ENCODE results near the gene MYO1D.

DNA sequence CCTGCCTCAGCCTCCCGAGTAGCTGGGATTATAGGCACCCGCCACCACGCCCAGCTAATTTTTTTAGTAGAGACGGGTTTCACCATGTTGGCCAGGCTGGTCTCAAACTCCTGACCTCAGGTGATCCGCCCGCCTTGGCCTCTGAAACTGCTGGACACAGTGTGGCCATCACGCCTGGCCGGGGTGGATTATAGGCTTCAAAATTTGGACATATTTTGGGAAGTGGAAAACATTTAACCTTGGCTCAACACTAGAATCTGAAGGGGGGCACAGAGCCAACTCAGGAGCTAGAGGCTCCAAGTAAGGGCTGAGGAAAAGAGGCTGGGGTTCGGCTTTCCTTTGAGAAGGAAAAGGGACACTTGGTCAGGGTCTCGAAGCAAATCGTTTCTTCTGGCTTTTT is 392.3 kb downstream of the MYO1D start:
- TF ChIP-seq, protein P1, sequence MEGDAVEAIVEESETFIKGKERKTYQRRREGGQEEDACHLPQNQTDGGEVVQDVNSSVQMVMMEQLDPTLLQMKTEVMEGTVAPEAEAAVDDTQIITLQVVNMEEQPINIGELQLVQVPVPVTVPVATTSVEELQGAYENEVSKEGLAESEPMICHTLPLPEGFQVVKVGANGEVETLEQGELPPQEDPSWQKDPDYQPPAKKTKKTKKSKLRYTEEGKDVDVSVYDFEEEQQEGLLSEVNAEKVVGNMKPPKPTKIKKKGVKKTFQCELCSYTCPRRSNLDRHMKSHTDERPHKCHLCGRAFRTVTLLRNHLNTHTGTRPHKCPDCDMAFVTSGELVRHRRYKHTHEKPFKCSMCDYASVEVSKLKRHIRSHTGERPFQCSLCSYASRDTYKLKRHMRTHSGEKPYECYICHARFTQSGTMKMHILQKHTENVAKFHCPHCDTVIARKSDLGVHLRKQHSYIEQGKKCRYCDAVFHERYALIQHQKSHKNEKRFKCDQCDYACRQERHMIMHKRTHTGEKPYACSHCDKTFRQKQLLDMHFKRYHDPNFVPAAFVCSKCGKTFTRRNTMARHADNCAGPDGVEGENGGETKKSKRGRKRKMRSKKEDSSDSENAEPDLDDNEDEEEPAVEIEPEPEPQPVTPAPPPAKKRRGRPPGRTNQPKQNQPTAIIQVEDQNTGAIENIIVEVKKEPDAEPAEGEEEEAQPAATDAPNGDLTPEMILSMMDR (IDR thresholded peaks at IDR 0.05): no peak
- TF ChIP-seq POLR2AphosphoS5 (IDR thresholded peaks at IDR 0.05; ENCODE audit: low read depth, low read length) (no peak), TCF7L2 (IDR thresholded peaks at IDR 0.05; ENCODE audit: low read depth, low read length) (no peak), SIN3A (IDR thresholded peaks at IDR 0.05; ENCODE audit: borderline replicate concordance, insufficient read depth, low read depth, low read length) (no peak)
- TF ChIP-seq, protein P2, sequence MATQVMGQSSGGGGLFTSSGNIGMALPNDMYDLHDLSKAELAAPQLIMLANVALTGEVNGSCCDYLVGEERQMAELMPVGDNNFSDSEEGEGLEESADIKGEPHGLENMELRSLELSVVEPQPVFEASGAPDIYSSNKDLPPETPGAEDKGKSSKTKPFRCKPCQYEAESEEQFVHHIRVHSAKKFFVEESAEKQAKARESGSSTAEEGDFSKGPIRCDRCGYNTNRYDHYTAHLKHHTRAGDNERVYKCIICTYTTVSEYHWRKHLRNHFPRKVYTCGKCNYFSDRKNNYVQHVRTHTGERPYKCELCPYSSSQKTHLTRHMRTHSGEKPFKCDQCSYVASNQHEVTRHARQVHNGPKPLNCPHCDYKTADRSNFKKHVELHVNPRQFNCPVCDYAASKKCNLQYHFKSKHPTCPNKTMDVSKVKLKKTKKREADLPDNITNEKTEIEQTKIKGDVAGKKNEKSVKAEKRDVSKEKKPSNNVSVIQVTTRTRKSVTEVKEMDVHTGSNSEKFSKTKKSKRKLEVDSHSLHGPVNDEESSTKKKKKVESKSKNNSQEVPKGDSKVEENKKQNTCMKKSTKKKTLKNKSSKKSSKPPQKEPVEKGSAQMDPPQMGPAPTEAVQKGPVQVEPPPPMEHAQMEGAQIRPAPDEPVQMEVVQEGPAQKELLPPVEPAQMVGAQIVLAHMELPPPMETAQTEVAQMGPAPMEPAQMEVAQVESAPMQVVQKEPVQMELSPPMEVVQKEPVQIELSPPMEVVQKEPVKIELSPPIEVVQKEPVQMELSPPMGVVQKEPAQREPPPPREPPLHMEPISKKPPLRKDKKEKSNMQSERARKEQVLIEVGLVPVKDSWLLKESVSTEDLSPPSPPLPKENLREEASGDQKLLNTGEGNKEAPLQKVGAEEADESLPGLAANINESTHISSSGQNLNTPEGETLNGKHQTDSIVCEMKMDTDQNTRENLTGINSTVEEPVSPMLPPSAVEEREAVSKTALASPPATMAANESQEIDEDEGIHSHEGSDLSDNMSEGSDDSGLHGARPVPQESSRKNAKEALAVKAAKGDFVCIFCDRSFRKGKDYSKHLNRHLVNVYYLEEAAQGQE (IDR thresholded peaks at IDR 0.05; ENCODE audit: insufficient read depth in 1 of 2, low read depth in 2 of 2, low read length in 1 of 2): no peak

Measured in Panc1 (cell line).